Muscle of leg (tissue), 16 donors: ENCODE data around the gene TMEM164. TPM values are rescaled to one million over a fixed set of nuclear protein-coding genes. Genes with fewer than 3 reads are reported as not detected.
"Not testable (repeated sequence)": the region's sequence is repeated elsewhere in the genome, so short reads cannot be mapped to it uniquely, and the experiment has no call there.

Experiments
- DNase-seq: peaks from one replicate; pipeline ENCODE4 v3.0.0; 2013
- H3K27ac ChIP-seq: one replicate; pipeline ENCODE4 v1.5.1; 2013; ENCODE audit warnings: mild to moderate bottlenecking, low read length, control low read depth
- H3K27me3 ChIP-seq: one replicate; pipeline ENCODE4 v1.6.1; 2013; ENCODE audit warnings: low read length; ENCODE audit not compliant: control insufficient read depth, insufficient read depth
- H3K36me3 ChIP-seq: one replicate; pipeline ENCODE4 v1.6.1; 2013; ENCODE audit warnings: low read length; ENCODE audit not compliant: control insufficient read depth, insufficient read depth
- H3K4me1 ChIP-seq: one replicate; pipeline ENCODE4 v1.6.1; 2013; ENCODE audit warnings: low read length; ENCODE audit not compliant: control insufficient read depth, insufficient read depth
- H3K4me3 ChIP-seq: one replicate; pipeline ENCODE4 v1.5.1; 2013; ENCODE audit warnings: low read length, control low read depth
- H3K9me3 ChIP-seq: replicated peaks from 2 replicates; pipeline ENCODE4 v1.6.1; 2013; ENCODE audit warnings: low read depth, low read length; ENCODE audit not compliant: control insufficient read depth
- WGBS: methylation state at CpG from one replicate; pipeline ENCODE4 v1.1.5; 2013; ENCODE audit warnings: missing lambda C conversion rate; ENCODE audit not compliant: insufficient coverage; 5-methylcytosine and 5-hydroxymethylcytosine counted together
- long read RNA-seq, 11 donors: transcript quantifications; one replicate each; lab custom pipeline, GENCODE V29; 2026
- polyA plus RNA-seq, 8 donors: library from polyadenylated mRNA; unstranded; fragments of 120-200 nt; gene quantifications; one replicate each; pipeline versions ENCODE4 v1.2.1 to v1.2.3, GENCODE V29; 2013; ENCODE audit warnings: inconsistent platforms in 1 of 8, low replicate concordance in 1 of 8; ENCODE audit not compliant: insufficient read length in 8 of 8, insufficient read depth in 1 of 8
- total RNA-seq: library from RNA; stranded (reverse); fragments of 120-200 nt; gene quantifications from one replicate; pipeline ENCODE4 v1.2.4, GENCODE V29; 2013

TMEM164 gene
- total RNA-seq (17.9 TPM), polyA plus RNA-seq (10 to 100 TPM; 21.6 to 33.5 (median 26.4) TPM)
- long read RNA-seq, donor 1, full-length matches to known transcripts, result 1 of 1 reads
- long read RNA-seq, donor 1, partial matches to known transcripts, result 0 of 1 reads
- long read RNA-seq, donor 1, other reads (novel, unspliced or antisense), result 0 of 1 reads
- long read RNA-seq, donor 2, full-length matches to known transcripts, result 1 of 1 reads
- long read RNA-seq, donor 2, partial matches to known transcripts, result 0 of 1 reads
- long read RNA-seq, donor 2, other reads (novel, unspliced or antisense), result 0 of 1 reads
- long read RNA-seq, donor 3, full-length matches to known transcripts, result 7 of 7 reads
- long read RNA-seq, donor 3, partial matches to known transcripts, result 0 of 7 reads
- long read RNA-seq, donor 3, other reads (novel, unspliced or antisense), result 0 of 7 reads
- long read RNA-seq, donor 4, full-length matches to known transcripts, result 4 of 4 reads
- long read RNA-seq, donor 4, partial matches to known transcripts, result 0 of 4 reads
- long read RNA-seq, donor 4, other reads (novel, unspliced or antisense), result 0 of 4 reads
- long read RNA-seq, donor 5, full-length matches to known transcripts, result 2 of 7 reads
- long read RNA-seq, donor 5, partial matches to known transcripts, result 5 of 7 reads
- long read RNA-seq, donor 5, other reads (novel, unspliced or antisense), result 0 of 7 reads
- long read RNA-seq, donor 6, partial matches to known transcripts, result 0 of 1 reads
- long read RNA-seq, donor 6, other reads (novel, unspliced or antisense), result 0 of 1 reads
- long read RNA-seq, donor 7, result 0 reads
- long read RNA-seq, donor 8, full-length matches to known transcripts, result 5 of 5 reads
- long read RNA-seq, donor 8, partial matches to known transcripts, result 0 of 5 reads
- long read RNA-seq, donor 8, other reads (novel, unspliced or antisense), result 0 of 5 reads
- long read RNA-seq, donor 9, full-length matches to known transcripts, result 2 of 2 reads
- long read RNA-seq, donor 9, partial matches to known transcripts, result 0 of 2 reads
- long read RNA-seq, donor 9, other reads (novel, unspliced or antisense), result 0 of 2 reads
- long read RNA-seq, donor 10, full-length matches to known transcripts, result 4 of 12 reads
- long read RNA-seq, donor 10, partial matches to known transcripts, result 8 of 12 reads
- long read RNA-seq, donor 10, other reads (novel, unspliced or antisense), result 0 of 12 reads
- long read RNA-seq, donor 11, full-length matches to known transcripts, result 2 of 2 reads
- long read RNA-seq, donor 11, partial matches to known transcripts, result 0 of 2 reads
- long read RNA-seq, donor 11, other reads (novel, unspliced or antisense), result 0 of 2 reads

DNA sequence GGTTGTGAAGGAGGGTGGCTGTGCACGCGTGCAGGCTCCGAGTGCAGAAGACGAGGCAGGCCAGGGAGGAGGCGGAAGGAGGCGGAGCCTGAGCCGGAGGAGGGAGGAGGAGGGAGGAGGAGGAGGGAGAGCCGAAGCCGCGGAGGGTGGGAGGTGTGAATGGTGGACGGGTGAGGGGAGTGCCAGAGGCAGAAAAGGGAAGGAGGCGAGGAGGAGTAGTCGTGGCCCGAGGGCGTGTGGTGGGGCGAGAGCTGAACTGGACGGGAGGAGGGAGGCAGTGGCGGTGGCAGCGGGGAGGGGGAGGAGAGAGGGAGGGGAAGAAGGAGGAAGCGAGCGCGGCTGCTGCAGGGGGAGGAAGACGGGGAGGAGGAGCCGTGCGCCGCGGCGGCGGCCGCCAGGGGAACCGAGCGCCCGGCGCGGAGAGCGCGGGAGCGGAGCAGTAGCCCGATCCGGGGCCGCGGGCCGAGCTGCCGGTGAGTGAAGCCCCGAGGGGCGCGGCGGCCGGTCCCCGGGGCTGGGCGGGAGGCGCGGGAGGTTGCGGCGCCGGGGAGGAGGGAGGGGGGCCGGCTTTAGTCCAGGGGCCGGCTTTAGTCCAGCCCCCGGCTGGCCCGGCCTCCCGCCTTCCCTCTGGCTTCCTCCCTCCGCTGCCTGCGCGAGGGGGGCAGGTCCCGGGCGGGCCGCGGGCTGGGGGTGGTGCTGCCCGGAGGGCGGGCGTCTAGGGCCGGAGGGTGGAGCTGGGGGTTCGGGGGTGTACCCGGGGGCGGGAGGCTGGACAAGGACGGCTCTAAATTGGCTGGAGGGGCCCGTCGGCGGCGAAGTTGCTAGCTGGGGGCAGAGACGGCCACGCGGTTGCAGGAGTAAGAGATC lies at the start of gene TMEM164:
Gene TMEM164 (plus strand): TSS at position 815 of the 867 bp plus-strand sequence. CDS start 661 bp downstream, outside the sequence.
- no peaks in the 10 kb centered on the region for H3K9me3 ChIP-seq
- H3K27me3 ChIP-seq, result peaks cover 38% of the 10 kb centered on the region
- 19% methylated on average over 63 of the region's 83 CpGs for WGBS
- peaks cover 26% of the 10 kb centered on the region for H3K4me1 ChIP-seq
- peak within 1 kb of the TSS; percentile 82 for H3K27ac ChIP-seq
- H3K4me3 ChIP-seq, result peak within 1 kb of the TSS; percentile 69
- no peaks in the 10 kb centered on the region for H3K36me3 ChIP-seq
- DNase-seq, result peak; percentile 91

DNA sequence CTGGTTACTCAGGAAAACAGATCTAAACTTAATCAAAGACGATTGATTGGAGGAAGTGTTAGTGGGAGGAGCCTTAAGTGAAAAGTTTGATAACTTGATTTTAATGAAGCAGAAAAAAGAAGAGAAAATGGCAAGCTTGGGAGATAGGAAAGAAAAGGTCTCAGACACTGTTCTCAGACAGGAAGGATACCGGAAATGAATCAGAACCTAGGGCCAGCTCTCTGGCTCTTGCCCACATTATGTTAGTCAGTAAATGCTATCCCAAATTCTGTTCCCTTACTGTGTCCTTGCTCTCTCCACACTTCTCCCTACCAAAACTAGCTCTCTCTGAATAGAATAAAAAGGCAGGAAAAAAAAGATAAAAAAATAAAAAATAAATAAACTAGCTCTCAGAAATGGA lies 48.6 kb upstream of the TMEM164 start:
- no peak overlapping the region for H3K27ac ChIP-seq
- H3K36me3 ChIP-seq, result no peaks in the 10 kb centered on the region
- H3K4me3 ChIP-seq, result no peak overlapping the region

DNA sequence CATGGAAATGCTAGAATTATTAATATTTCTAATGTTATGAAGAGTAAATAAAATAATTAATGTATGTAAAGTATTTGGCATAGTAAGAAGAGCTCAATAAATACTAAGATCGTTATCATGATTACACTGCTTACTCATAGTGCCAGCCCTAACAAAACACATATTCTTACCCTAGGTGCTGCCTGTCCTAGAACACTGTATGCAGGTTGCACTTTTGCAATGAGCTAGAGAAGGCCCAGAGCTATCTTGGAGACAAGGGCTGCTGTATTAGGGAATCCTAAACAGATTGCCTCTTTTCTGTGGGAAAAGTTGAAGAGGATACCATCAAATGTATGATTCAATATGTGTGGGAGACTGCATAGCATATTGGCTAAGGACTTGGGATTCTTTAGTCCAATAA lies 48.0 kb upstream of the TMEM164 start:
- no peaks in the 10 kb centered on the region for H3K36me3 ChIP-seq
- H3K27ac ChIP-seq, result no peak overlapping the region
- no peak overlapping the region for H3K4me3 ChIP-seq
- no peak for DNase-seq
- H3K9me3 ChIP-seq, result no peaks in the 10 kb centered on the region
- H3K27me3 ChIP-seq, result peaks cover 7% of the 10 kb centered on the region
- no CpG with 5 or more reads among the region's 1 CpG for WGBS
- no peaks in the 10 kb centered on the region for H3K4me1 ChIP-seq

More for the DNA sequence above, 48.6 kb upstream of the TMEM164 start:
- WGBS, result 91% methylated on average over 1 of the region's 2 CpGs
- no peak for DNase-seq
- H3K9me3 ChIP-seq, result no peaks in the 10 kb centered on the region
- no peaks in the 10 kb centered on the region for H3K4me1 ChIP-seq
- H3K27me3 ChIP-seq, result peaks cover 7% of the 10 kb centered on the region

DNA sequence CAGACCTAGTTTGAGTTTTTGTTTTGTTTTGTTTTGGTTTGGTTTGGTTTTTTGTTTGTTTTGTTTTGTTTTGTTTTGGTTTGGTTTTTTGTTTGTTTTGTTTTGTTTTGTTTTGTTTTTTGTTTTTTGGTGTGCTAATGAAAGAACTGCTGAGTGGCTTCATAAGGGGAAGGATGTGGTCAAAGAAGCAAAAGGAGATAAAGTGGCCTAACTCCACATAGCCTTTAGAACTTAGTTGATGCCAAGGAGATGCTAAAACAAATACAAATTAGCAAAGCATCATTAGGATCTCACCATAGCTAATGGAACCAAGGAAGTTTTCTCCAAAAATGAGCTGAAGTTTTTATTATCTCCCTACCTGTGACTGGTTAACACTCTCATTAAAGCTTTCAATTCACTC lies 44.6 kb upstream of the TMEM164 start:
- no peak overlapping the region for H3K27ac ChIP-seq
- H3K4me1 ChIP-seq, result no peaks in the 10 kb centered on the region
- peaks cover 7% of the 10 kb centered on the region for H3K27me3 ChIP-seq
- no peaks in the 10 kb centered on the region for H3K9me3 ChIP-seq
- no peaks in the 10 kb centered on the region for H3K36me3 ChIP-seq
- DNase-seq, result no peak
- H3K4me3 ChIP-seq, result no peak overlapping the region

DNA sequence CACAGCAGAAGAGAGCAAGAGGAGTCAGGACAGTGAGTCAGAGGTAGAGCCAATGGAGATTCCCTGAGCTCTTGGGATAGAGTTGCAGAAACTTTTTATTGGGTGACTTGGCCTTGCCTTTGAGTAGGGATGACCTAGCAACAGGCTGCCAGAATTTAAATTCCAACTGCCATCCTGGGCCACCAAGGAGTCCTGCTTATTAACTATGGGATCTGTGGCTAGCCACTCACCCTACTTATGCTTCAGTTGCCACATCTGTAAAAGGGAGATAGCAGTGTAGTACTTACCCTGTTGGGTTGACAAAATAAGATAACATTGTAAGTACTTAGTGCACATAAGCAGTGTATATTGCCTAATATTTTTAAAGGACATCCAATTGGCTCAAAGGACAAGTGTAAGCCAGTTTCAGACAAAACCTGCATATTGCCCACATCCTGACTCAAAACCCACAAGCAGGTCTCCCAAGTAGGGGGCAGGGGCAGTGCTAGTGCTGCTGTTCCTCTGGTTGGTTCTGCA lies 43.5 kb upstream of the TMEM164 start:
- DNase-seq, result no peak
- H3K27me3 ChIP-seq, result peaks cover 11% of the 10 kb centered on the region
- H3K36me3 ChIP-seq, result no peaks in the 10 kb centered on the region

DNA sequence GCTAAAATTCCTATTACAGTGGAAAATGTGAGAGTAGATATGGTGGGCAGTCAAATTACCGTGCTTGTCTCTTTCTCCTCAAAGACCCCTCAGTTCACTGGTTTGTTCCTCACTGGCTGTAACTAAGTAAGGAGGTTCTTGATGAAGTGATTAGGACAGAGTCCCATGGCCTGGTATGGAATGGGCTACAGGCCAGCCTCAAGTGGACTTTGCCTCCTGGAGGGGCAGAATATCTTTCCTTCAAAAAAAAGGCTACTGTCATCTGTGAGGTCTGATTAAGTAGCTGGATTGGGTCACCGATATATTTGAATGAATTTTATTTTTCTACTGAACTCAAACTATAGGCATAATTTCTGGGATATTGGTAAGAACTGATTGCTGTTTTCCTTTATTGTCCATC lies 38.5 kb upstream of the TMEM164 start:
- Histone ChIP-seq H3K4me3 (no peak overlapping the region), H3K27ac (no peak overlapping the region), H3K4me1 (no peaks in the 10 kb centered on the region), H3K27me3 (peaks cover 14% of the 10 kb centered on the region), H3K9me3 (no peaks in the 10 kb centered on the region), H3K36me3 (no peaks in the 10 kb centered on the region)
- WGBS, result no CpG with 5 or more reads among the region's 2 CpGs
- DNase-seq, result no peak

More for the DNA sequence above, 43.5 kb upstream of the TMEM164 start:
- H3K4me3 ChIP-seq, result no peak overlapping the region
- H3K27ac ChIP-seq, result no peak overlapping the region
- H3K4me1 ChIP-seq, result no peaks in the 10 kb centered on the region
- H3K9me3 ChIP-seq, result no peaks in the 10 kb centered on the region

DNA sequence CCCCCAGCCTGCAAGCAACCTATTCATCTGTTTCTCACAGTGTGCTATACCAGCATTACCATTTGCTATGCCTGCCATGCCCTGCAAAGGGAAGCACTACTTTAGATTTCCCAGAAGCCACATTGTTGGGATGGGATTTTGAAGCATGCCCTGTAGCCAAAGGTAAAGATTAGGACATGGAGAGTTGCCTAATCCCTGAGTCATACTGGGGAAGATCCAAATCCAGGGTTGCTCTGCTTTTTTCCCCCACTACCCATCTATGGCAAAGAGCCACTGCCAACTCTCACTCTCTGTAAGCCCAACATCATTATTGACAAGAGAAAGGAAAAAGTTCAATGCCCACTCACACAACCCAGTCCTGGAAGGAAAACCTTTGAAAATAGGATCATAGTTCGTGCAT lies 36.7 kb upstream of the TMEM164 start:
- DNase-seq, result no peak
- no peaks in the 10 kb centered on the region for H3K36me3 ChIP-seq
- H3K4me3 ChIP-seq, result no peak overlapping the region
- peaks cover 14% of the 10 kb centered on the region for H3K27me3 ChIP-seq
- no peak overlapping the region for H3K27ac ChIP-seq
- H3K9me3 ChIP-seq, result no peaks in the 10 kb centered on the region
- no peaks in the 10 kb centered on the region for H3K4me1 ChIP-seq
- WGBS, result no CpG with 5 or more reads among the region's 1 CpG

DNA sequence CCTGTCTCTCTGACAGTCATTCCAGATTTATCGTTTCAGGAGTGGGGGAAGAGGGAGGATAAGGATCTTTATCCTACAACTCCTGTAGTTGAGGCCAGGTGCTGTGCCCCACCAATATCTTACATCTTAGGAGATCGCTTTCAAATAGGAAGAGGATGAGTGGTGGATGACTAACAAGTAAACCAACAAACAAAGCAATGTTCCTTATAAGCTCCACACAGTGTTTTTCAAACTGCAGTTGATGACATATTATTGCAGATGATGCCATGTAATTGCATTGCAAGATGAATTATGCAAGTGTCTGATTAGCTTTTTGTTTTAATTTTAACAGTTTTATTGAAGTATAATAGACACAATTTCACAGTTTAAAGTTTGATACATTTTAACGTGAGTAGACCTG lies 35.8 kb upstream of the TMEM164 start:
- DNase-seq, result no peak
- no peak overlapping the region for H3K4me3 ChIP-seq
- H3K9me3 ChIP-seq, result no peaks in the 10 kb centered on the region
- no peaks in the 10 kb centered on the region for H3K36me3 ChIP-seq
- no peak overlapping the region for H3K27ac ChIP-seq
- H3K27me3 ChIP-seq, result peaks cover 16% of the 10 kb centered on the region
- no peaks in the 10 kb centered on the region for H3K4me1 ChIP-seq
- no CpG with 5 or more reads among the region's 3 CpGs for WGBS

DNA sequence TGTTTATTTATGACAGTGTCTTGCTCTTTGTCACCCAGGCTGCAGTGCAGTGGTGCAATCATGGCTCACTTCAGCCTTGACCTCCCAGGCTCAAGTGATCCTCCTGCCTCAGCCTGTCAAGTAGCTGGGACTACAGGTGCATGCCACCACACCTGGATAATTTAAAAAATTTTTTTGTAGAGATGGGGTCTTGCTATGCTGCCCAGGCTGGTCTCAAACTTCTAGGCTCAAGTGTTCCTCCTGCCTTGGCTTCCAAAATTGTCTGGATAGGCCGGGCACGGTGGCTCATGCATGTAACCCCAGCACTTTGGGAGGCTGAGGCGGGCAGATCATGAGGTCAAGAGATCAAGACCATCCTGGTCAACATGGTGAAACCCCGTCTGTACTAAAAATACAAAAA lies 32.1 kb upstream of the TMEM164 start:
- not testable (repeated sequence) for H3K36me3 ChIP-seq

More for the DNA sequence above, 32.1 kb upstream of the TMEM164 start:
- H3K4me1 ChIP-seq, H3K9me3 ChIP-seq, H3K4me3 ChIP-seq, H3K27ac ChIP-seq, DNase-seq: not testable (repeated sequence)
- 87% methylated on average over 4 of the region's 4 CpGs for WGBS
- H3K27me3 ChIP-seq, result peaks cover 11% of the 10 kb centered on the region
